ENCODE measurements around the gene NEFH. TPM values are rescaled to one million over a fixed set of nuclear protein-coding genes. Genes with fewer than 3 reads are reported as not detected.
A peak's percentile ranks its signal among the peaks of the same experiment; 100 is the strongest.
"Not testable (repeated sequence)": the region's sequence is repeated elsewhere in the genome, so short reads cannot be mapped to it uniquely, and the experiment has no call there.

The NEFH gene
- total RNA-seq, 1 donor from 2014 or later: 0.86 TPM

DNA sequence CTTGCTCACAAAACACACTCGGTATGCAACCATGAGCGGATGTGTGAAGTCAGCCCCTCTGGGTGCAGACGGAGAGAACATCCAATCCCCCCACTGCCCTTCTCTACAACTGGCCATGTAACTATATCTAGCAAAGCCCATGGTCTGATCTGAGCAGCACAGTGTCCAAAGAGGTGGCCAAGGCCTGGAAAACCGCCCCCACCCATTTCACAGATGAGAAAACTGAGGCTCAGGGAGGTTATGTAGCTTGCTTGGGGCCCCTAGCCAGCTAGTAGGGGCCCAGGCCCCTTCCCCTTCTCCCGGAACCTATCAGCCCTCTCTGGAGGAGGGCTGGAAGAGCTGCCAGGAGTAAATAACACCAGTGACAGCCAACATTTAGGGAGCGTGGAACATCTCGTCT lies 15.4 kb upstream of the NEFH start:
- DNase-seq (ENCODE audit: low spot score): no peak

DNA sequence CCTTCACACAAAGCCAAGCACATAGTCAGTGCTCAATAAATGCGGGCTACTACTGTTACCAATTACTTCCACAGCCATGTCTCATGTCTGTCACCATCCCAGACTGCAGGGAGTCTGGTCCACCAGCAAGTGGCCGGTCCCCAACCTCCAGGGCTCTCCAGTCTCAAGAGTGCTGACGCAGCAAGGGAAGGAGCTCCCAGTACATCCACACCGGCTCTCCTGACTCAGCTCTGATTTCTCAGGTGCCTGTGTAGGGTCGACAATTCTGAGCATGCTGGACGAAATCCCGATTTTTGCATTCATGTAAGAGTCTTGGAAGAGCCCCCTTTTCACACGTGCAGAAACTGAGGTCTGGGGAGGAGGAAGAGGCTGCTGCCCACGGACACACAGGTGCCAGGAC lies 10.3 kb upstream of the NEFH start:
- DNase-seq (ENCODE audit: low spot score): no peak

DNA sequence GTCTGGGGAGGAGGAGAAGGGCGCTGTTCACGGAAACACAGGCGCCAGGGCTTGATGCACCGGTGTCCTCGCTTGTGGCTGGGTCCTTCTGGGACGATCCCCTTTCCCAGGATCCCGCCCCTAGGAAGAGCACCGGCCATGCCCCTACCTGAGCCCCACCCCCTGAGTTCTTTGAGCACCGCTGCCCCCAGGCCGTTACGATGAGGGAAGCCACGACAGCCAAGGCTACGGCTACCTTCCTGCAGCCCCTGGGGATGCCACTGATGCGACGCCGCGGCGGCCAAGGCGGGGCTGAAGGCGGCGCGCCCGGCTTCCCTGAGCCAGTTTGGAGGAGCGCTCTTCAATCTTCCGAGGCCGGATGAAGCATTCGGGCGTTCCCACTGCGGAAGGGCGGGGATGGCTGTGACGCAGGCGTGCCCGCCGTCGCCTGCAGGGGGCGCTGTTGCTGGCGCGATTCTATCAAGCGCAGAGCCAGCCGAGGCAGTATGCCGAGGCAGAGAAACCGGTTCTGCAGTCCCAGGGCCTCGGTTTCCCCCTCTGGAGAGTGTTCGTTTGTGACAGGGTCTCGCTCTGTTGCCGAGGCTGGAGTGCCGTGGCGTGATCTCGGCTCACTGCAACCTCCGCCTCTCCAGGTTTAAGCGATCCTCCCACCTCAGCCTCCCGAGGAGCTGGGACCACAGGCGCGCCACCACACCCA lies 9.7 kb upstream of the NEFH start:
- peak; percentile 40 for DNase-seq (ENCODE audit: low spot score)

DNA sequence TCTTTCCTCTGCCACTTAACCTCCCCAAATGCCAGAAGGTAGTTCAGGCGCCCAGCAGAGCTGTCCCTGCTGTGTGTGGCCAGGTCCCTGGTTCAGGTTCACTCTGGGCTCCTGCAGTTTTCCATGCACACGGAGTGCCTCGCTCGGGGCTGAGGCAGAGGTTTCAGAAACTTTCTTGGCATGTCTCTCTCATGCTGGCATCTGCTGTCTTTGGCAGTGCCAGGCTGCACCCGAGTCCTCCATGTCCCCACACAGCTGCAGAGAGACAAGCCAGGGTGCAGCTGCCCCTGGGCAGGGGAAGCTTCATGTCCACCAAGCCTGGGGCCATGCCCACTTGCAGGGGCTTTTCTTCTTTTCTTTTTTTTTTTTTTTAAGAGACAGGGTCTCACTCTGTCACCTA lies 7.0 kb upstream of the NEFH start:
- no peak for DNase-seq (ENCODE audit: low spot score)

DNA sequence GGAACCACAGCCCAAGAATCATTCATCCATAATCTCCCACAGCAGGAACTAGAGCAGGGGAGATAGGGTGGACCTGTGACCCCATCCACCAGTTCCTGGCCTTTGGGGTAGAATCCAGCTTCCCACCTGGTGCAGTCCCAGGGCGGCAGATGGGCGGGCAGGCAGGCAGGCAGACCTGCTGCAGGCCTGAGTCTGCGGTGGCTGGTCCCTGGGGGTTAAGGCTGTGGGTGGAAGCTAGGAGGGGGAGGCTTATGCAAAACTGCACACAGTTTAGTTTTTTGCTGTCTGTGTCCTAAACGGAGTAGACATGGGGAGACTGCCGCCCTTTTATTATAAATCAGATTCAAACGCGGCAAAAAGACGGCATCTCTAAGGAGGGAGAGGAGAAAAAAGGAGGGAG lies 4.5 kb upstream of the NEFH start:
- DNase-seq (ENCODE audit: low spot score): no peak

DNA sequence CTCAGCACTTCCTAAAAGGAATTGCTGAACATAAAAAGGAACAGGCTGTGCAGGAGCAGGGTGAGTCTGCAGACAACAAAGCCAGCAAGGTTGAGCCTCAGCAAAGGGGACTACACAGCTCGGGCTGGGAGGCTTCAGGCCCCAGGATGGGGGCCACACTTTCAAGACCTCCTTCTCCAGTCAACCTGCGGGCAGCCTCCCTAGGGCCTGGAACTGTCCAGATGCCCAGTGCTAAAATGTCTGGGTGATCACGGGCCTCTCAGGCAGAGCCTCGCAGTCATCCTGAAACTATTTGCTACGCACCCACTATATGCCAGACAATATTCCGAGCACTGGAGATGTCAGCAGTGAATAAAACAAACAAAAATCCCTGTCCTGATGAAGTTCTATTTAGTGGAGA lies 3.9 kb upstream of the NEFH start:
- no peak for DNase-seq (ENCODE audit: low spot score)

DNA sequence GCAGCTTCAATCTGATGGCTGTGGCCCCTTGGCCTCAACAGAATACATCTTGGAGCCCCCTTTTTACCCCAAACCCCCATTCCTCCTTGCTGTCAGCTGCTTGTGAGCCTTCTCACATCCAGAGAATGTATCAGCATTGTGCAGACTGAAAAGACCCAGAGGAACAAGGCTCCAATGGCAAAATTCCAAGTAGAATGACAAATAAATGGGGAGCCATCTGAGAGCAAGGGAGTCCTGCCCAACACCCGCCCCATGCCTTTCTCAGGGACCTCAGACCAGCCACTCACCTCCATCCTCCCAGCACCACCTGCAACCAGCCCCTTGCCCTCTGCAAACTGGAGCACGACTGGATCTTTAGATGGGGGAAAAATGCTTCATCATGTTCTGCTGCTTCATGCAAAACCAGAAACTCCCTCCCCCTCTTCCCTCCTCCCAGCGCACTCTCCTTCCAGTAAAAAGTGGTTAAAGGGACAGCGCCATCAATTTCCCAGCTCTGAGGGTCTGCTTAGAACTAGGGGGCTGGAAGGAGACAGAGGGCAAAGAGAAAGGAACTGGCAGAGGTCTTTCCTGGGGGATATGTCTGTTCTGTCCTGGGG lies 2.2 kb upstream of the NEFH start:
- no peak for DNase-seq (ENCODE audit: low spot score)

DNA sequence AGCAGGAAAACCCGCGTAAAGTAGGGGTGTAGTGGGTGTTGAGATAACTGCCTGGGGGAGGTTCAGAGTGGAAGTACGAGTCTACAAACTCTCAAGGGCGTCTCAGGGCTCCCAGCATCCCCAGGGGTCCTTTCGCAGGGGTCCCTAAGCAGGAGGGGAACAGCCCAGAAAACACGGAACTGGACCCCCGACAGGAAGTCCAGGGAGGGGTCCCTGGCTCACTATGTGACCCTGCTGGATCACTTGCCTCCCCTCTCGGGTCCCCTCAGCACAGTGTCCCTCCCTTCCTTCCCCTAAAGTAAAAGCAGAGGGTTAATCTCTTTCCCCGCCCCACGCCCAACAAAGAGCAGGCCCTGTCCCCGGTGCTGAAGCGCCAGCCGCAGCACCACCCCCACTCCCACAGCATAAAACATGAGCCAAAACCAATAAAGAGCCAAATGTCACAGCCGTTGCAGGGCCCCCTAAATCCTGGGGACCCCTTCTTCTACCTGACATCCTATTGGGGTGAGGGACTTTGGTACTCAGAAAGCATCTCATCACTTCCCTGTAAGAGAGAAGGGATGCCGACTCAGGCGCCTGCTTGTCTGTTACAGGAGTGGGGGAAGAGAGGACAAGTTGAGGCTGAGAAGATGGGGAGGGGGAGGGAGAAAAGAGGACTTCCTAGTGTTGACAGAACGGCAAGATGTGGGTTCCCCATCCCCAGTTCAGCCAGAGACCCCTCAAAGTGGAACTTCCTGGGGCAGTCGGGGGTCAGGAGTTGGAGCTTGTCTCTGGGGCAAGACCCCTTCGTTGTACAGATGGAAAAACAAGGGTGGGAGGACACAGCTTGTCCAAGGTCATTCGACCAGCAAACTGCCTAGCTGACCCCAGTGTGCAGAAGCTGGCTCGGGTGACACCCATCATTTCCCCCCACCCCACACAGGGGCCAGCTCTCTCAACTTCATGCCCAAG lies 1.4 kb upstream of the NEFH start:
- DNase-seq (ENCODE audit: low spot score): no peak

DNA sequence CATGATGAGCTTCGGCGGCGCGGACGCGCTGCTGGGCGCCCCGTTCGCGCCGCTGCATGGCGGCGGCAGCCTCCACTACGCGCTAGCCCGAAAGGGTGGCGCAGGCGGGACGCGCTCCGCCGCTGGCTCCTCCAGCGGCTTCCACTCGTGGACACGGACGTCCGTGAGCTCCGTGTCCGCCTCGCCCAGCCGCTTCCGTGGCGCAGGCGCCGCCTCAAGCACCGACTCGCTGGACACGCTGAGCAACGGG lies 169 bp downstream of the NEFH start:
- no peak for DNase-seq (ENCODE audit: low spot score)

DNA sequence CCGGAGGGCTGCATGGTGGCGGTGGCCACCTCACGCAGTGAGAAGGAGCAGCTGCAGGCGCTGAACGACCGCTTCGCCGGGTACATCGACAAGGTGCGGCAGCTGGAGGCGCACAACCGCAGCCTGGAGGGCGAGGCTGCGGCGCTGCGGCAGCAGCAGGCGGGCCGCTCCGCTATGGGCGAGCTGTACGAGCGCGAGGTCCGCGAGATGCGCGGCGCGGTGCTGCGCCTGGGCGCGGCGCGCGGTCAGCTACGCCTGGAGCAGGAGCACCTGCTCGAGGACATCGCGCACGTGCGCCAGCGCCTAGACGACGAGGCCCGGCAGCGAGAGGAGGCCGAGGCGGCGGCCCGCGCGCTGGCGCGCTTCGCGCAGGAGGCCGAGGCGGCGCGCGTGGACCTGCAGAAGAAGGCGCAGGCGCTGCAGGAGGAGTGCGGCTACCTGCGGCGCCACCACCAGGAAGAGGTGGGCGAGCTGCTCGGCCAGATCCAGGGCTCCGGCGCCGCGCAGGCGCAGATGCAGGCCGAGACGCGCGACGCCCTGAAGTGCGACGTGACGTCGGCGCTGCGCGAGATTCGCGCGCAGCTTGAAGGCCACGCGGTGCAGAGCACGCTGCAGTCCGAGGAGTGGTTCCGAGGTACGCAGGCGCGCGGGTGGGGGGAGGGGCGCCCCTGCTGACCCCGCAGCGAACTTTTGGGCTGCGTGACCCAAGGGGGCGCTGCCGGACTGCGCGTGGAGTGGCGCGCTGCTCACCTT lies 670 bp downstream of the NEFH start:
- DNase-seq (ENCODE audit: low spot score): peak; percentile 12

DNA sequence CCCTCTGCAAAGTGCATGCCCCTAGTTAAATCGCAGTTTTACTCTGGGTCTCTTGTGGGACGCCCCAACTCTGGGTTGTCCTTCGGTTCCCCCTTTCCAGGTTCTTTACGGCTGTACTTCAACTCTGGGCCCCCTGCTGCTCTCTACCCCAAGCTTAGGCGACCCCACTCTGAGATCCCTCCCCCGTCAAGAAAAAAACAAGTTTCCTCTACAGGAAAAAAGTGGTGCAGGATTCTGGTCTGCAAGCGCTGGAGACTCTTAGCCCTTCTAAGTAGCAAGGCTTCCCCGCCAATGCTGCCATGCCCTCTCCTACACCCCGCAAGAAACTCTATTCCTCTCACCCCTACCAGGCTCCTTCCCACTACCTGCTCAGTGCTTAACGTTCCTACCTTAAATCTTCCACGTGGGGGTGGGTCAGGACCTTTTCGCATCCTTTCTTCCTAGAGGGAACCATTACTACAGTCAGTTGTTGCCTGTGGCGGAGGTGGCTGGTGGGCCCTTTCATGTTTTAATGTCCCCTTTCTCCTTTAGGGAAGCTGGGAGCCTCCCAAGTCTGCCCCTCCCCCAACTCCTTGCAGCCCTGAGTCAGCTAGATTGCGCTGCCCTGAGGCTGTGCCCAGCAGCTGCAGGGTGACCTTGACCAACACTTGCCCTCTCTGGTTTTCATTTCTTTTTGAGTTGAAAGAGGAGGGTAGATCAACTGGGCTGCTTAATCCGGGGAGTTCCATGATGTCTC lies 1.4 kb downstream of the NEFH start:
- no peak for DNase-seq (ENCODE audit: low spot score)

DNA sequence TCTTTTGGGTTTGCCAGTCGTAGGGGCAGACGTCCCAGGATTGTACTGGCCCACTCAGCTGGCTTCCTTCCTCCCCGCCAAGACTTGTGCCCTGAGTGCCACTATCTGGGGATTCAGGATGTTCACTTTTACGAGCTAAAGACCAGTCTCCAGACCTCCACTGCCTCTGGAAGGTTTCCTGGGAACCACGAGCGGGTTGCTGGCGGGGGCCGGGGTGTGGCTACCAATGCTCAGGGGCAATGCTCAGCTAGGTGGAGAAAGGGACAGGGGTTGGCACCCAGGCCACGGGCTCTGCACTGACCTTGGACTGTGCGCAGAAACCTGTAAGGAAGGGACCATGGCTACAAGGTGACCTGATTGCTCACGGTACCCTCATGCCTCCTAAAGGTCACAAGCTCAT lies 2.2 kb downstream of the NEFH start:
- DNase-seq (ENCODE audit: low spot score): no peak

DNA sequence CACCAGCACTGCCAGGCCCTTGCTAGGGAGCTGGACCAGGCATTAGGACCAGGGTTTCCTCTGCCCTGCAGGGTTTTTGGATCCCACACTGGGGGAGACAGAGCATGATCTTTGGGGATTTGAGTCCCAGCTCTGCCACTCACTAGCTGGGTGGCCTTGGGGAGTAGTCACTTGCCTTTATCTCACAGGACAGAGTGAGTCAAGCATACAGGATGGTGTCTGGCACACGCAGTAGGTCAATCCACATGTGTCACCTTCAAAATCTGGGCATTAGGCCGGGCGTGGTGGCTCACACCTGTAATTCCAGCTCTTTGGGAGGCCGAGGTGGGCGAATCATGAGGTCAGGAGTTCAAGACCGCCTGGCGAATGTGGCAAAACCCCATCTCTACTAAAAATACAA lies 2.7 kb downstream of the NEFH start:
- no peak for DNase-seq (ENCODE audit: low spot score)

DNA sequence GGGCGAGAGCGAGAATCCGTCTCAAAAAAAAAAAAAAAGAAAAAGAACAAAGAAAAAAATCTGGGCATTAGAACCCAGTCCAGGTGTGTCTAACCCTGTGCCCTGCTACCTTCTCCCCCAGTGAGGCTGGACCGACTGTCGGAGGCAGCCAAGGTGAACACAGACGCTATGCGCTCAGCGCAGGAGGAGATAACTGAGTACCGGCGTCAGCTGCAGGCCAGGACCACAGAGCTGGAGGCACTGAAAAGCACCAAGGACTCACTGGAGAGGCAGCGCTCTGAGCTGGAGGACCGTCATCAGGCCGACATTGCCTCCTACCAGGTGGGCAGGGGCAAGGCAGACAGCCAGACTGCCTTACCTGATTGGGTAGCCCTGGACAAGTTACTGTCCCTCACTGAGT lies 3.2 kb downstream of the NEFH start:
- no peak for DNase-seq (ENCODE audit: low spot score)

DNA sequence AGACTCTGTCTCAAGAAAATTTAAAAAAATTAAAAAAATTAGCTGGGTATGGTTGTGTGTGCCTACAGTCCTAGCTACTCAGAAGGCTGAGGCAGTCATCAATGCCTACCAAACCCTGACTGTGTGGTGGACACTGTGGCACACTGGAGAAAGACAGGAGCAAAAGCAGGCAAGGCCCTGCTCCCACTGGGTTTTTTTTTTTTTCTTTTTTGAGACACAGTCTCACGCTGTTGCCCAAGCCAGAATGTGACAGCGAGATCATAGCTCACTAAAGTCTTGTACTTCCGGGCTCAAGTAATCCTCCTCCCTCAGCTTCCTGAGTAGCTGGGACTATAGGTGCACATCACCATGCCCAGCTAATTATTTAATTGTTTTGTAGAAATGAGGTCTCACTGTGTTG lies 4.6 kb downstream of the NEFH start:
- no peak for DNase-seq (ENCODE audit: low spot score)

DNA sequence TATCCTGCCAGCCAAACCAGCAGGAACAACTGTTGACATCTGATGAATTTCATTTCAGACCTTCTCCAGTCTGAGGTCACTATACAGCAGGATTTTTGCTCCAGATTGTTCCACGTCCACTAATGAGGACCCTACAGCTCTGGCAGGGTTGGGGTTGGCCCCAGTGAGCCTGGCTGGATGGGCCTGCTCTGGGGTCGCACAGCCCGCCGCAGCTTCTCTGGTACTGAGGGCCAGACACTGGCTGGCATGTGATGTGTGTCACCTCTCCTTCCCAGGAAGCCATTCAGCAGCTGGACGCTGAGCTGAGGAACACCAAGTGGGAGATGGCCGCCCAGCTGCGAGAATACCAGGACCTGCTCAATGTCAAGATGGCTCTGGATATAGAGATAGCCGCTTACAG lies 5.4 kb downstream of the NEFH start:
- no peak for DNase-seq (ENCODE audit: low spot score)

DNA sequence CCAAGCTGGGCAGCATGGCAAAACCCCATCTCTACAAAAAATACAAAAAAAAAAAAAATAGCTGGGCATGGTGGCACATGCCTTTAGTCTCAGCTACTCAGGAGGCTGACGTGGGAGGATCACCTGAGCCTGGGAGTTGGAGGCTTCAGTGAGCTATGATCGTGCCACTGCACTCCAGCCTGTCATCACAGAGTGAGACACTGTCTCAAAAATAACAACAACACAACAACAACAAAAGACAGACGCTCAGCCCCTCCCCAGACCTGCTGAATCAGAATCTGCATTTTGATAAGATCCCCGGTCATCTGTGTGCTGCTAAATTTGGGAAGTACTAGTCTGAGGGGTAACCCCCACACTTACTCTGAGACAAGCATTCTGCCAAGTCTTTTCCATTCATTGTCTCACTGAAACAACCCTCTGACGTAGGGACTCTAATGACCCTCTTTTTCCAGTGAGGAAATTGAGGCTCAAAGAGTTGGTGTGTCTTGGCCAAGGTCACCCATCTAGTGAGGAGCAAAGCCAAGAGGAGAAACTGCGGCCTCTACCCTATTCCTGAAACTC lies 7.5 kb downstream of the NEFH start:
- DNase-seq (ENCODE audit: low spot score): no peak

DNA sequence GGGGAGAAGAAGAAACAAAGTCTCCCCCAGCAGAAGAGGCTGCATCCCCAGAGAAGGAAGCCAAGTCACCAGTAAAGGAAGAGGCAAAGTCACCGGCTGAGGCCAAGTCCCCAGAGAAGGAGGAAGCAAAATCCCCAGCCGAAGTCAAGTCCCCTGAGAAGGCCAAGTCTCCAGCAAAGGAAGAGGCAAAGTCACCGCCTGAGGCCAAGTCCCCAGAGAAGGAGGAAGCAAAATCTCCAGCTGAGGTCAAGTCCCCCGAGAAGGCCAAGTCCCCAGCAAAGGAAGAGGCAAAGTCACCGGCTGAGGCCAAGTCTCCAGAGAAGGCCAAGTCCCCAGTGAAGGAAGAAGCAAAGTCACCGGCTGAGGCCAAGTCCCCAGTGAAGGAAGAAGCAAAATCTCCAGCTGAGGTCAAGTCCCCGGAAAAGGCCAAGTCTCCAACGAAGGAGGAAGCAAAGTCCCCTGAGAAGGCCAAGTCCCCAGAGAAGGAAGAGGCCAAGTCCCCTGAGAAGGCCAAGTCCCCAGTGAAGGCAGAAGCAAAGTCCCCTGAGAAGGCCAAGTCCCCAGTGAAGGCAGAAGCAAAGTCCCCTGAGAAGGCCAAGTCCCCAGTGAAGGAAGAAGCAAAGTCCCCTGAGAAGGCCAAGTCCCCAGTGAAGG lies 9.2 kb downstream of the NEFH start:
- not testable (repeated sequence) for DNase-seq (ENCODE audit: low spot score)

DNA sequence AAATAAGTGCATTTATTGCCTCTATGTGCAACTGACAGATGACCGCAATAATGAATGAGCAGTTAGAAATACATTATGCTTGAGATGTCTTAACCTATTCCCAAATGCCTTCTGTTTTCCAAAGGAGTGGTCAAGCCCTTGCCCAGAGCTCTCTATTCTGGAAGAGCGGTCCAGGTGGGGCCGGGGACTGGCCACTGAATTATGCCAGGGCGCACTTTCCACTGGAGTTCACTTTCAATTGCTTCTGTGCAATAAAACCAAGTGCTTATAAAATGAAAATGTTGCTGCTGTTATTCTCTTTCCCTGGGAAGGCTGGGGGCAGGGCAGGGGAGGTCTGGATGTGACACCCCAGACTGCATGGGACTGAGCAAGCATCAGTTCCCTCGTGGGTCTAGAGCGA lies 11.0 kb downstream of the NEFH start:
- no peak for DNase-seq (ENCODE audit: low spot score)

DNA sequence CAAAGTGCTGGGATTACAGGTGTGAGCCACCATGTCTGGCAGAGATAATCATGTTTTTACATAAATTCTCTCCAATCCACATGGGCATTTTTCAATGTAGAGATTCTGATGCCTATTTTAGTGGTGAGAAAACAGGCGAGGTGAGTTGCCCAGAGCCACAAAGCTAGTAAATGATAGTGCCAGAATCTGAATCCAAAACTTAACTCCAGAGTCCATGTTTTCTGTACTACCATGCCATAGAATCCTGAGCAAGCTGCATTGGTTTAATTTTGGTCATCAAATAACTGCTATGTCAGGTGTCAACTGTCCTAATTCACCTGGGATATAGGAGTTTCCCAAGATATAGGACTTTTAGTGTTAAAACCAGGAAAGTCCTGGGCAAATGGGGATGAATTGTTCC lies 13.6 kb downstream of the NEFH start:
- no peak for DNase-seq (ENCODE audit: low spot score)

DNA sequence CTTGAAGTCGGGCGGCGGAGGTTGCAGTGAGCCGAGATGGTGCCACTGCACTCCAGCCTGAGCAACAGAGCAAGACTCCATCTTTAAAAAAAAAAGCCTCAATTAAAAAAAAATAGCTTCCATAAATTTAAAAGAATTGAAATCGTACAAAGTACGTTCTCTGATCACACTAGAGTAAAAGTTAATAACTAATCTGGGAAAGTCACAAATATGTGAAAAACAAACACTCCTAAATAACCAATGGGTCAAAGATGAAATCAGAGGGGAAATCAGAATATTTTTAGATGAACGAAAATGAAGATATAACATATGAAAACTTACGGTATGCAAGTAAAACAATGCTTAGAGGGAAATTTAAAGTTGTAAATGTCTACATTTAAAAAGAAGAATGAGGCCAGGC lies 19.8 kb downstream of the NEFH start:
- DNase-seq (ENCODE audit: low spot score): no peak

Measured in mucosa of gallbladder (tissue), 1 donor.